Measurements from ENCODE around the gene AKT1S1. TPM values are rescaled to one million over a fixed set of nuclear protein-coding genes. Genes with fewer than 3 reads are reported as not detected.

AKT1S1 gene
- total and polyA plus RNA-seq, 2 experiments from 2014 or later: 15.6 to 74.5 TPM

- Histone ChIP-seq H4K20me1 (ENCODE audit: insufficient read depth, poor library complexity, severe bottlenecking) (no peaks in the 10 kb centered on the region), H3K4me2 (no peak overlapping the region), H2AFZ (no peak overlapping the region), H3K79me2 (no peaks in the 10 kb centered on the region), H3K27ac (no peak overlapping the region), H3K4me1 (ENCODE audit: insufficient read depth) (no peaks in the 10 kb centered on the region), H3K9me2 (replicated peaks; ENCODE audit: insufficient read depth) (no peaks in the 10 kb centered on the region), H3K9me3 (ENCODE audit: low read depth) (no peaks in the 10 kb centered on the region), H3K36me3 (replicated peaks; ENCODE audit: insufficient read depth, low read depth) (no peaks in the 10 kb centered on the region), H3K4me3 (no peak overlapping the region), H3K27me3 (no peaks in the 10 kb centered on the region)
- no peak for TF ChIP-seq EZH2phosphoT487 (IDR thresholded peaks at IDR 0.05; ENCODE audit: low read depth, severe bottlenecking, unreplicated experiment)
- TF ChIP-seq CTCF (IDR thresholded peaks at IDR 0.05; ENCODE audit: poor library complexity): no peak
- no peak for DNase-seq (ENCODE audit: low spot score)
- WGBS (ENCODE audit: low lambda C conversion rate, missing lambda C conversion rate): 96% methylated on average over 15 of the region's 16 CpGs
Observed at GRCh38 chr19:49906879-49907564, 29.9 kb upstream of the AKT1S1 start.

- Histone ChIP-seq H3K36me3 (replicated peaks; ENCODE audit: insufficient read depth, low read depth) (no peaks in the 10 kb centered on the region), H3K9me3 (ENCODE audit: low read depth) (no peaks in the 10 kb centered on the region), H2AFZ (no peak overlapping the region), H3K9me2 (replicated peaks; ENCODE audit: insufficient read depth) (no peaks in the 10 kb centered on the region), H3K27ac (no peak overlapping the region), H3K4me2 (no peak overlapping the region), H3K27me3 (no peaks in the 10 kb centered on the region), H3K4me1 (ENCODE audit: insufficient read depth) (no peaks in the 10 kb centered on the region), H3K79me2 (no peaks in the 10 kb centered on the region), H3K4me3 (no peak overlapping the region), H4K20me1 (ENCODE audit: insufficient read depth, poor library complexity, severe bottlenecking) (no peaks in the 10 kb centered on the region)
- WGBS (ENCODE audit: low lambda C conversion rate, missing lambda C conversion rate): 85% methylated on average over 6 of the region's 6 CpGs
- TF ChIP-seq EZH2 (IDR thresholded peaks at IDR 0.05; ENCODE audit: borderline replicate concordance) (no peak), EZH2phosphoT487 (IDR thresholded peaks at IDR 0.05; ENCODE audit: low read depth, severe bottlenecking, unreplicated experiment) (no peak), CTCF (IDR thresholded peaks at IDR 0.05; ENCODE audit: poor library complexity) (no peak)
- DNase-seq (ENCODE audit: low spot score): no peak
Observed at GRCh38 chr19:49904136-49904535, 27.0 kb upstream of the AKT1S1 start.

GRCh38 chr19:49896863-49897621 lies 19.9 kb upstream of the AKT1S1 start, which contains the start of gene IL4I1:
IL4I1 (minus strand) TSS chr19:49896887; CDS start chr19:49896160, 727 bp downstream.
- no peak within 1 kb of the TSS for H2AFZ ChIP-seq

More at GRCh38 chr19:49896863-49897621, 19.9 kb upstream of the AKT1S1 start, which contains the start of gene IL4I1:
- H3K27me3 ChIP-seq: no peaks in the 10 kb centered on the region
- no peaks in the 10 kb centered on the region for H3K9me2 ChIP-seq (replicated peaks; ENCODE audit: insufficient read depth)
- H4K20me1 ChIP-seq (ENCODE audit: insufficient read depth, poor library complexity, severe bottlenecking): no peaks in the 10 kb centered on the region
- H3K4me3 ChIP-seq: no peak within 1 kb of the TSS
- no peaks in the 10 kb centered on the region for H3K36me3 ChIP-seq (replicated peaks; ENCODE audit: insufficient read depth, low read depth)
- H3K9me3 ChIP-seq (ENCODE audit: low read depth): no peaks in the 10 kb centered on the region
- no peak within 1 kb of the TSS for H3K27ac ChIP-seq
- H3K79me2 ChIP-seq: no peaks in the 10 kb centered on the region
- DNase-seq (ENCODE audit: low spot score): no peak
- no peak for TF ChIP-seq EZH2phosphoT487 (IDR thresholded peaks at IDR 0.05; ENCODE audit: low read depth, severe bottlenecking, unreplicated experiment)
- TF ChIP-seq EZH2 (IDR thresholded peaks at IDR 0.05; ENCODE audit: borderline replicate concordance): no peak
- H3K4me2 ChIP-seq: no peak within 1 kb of the TSS
- 64% methylated on average over 20 of the region's 20 CpGs for WGBS (ENCODE audit: low lambda C conversion rate, missing lambda C conversion rate)
- no peaks in the 10 kb centered on the region for H3K4me1 ChIP-seq (ENCODE audit: insufficient read depth)
